ENCODE results near the gene DNAL4.

DNAL4 gene

DNA sequence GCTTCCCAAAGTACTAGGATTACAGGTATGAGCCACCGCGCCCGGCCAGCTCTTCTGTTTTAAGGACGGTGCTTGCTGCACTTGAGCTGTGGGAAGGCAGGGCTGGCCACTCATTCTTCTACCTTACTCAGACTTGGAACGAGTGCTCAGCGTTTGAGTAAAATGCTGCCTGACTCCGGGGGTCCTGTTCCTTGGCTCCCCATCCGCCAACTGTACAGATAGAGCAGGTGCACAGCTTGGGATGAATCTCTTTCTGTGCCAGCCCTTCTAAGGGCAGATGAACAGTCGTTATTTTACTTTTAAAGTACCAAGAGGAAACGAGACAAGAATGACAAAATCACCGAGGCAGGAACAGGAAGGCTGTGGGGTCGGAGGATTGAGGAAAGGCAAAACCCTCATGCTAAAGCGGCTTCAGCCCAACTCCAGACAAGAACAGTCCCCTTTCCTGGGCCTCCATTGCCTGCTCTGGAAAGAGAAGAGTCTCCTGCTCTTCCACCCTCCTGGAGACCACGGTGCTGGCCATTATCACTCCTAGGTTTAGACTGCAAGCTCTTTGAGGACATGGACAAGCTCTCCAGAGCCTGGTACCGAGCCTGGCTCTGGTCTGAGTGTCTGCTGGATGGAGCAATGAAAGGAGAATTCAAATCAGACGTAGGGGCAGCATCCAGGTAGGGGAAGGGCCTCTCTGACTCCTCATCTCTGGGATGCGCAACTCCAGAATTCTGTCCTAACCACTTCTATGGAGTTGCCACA lies 37.1 kb downstream of the DNAL4 start:
- DNase-seq (ENCODE audit: low spot score) = no peak

DNA sequence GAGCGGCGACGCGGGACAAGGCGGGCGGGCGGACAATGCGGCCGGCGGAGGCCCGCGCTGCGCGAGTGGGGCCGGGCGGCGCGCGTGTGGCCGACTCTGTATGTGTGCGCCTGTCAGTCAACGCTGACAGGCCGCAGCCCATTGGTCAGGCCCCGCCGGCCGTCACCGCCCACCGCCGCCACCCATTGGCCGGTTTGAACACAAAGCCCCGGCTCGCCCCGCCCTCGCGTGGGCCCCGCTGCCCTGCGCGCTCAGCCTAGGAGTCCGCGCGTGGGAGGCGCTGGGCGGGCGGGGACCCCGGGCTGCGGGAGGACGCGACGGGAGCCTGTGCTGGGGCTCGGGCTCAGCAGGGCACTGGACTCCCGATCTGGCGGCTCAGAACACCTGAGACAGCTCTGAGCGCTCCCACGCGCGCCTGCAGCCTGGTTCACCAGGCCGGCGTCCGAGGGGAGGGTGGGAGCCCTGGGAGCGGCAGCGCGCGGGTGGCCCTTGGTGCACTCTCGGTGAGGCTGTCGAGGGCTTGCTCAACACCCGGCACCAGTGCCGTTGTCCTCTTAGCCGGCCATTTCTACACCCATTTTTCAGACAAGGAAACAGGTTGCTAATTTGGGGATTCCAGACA lies 37.9 kb downstream of the DNAL4 start, which contains the start of gene SUN2:
Gene SUN2, minus strand, starts transcription at position 88 of the 622 bp plus-strand sequence. CDS start 3,370 bp downstream, outside the sequence.
- peak; percentile 96 for DNase-seq (ENCODE audit: low spot score)

DNA sequence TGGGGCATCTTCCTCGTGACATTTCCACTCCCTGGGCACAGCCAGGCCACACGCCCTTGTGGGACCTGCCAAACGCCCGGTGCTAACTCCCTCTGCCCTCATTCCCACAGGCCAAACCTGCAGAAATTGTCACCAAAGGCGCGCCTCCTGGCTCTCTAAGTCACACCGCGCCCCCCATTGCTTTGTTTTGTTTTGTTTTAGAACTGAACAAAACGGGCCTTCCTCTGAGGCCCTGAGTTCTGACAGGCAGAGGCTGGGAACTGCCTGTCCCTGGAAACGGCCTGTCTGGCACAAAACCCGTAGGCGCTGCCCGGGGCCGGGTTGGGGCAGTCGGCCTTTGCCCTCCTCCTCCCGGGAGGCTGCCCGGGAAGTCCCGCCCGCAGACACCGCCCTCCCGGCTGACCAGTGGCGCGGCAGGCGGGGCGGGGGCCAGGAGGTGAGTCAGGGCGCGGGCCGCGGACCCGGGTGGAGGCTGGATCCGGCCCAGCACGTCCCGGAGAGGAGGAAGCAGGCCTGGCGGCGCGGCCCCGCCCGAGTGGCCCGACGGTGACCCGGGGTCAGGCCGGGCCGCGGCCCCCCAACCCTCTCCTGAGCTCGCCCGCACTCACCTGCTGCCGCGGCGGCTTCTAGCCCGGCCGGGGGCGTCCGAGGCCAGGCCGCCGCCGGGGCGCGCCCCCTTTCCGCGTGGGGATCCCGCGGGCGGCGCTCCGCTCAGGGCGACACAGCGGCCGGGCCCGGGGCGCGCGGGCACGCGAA lies 38.6 kb downstream of the DNAL4 start:
- peak; percentile 94 for DNase-seq (ENCODE audit: low spot score)

DNA sequence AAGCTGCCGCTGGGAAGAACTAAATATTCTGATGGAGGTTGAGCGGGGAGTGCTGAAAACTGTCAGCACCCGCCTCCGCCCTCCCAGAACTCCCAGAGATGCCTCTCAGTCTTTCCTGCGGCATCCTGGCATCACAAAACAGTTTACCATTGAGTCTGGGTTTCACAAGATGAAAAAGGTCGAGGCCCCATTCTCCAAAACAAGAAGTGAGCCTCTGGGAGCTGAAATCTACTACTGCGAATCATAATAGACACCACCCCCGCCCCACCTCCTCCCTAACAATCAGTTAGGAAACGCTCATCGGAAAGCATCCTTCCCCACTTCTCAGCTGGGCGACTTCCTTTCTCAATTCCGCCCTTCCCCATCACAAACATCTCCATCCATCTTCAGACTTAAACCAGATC lies 39.2 kb downstream of the DNAL4 start:
- no peak for DNase-seq (ENCODE audit: low spot score)

DNA sequence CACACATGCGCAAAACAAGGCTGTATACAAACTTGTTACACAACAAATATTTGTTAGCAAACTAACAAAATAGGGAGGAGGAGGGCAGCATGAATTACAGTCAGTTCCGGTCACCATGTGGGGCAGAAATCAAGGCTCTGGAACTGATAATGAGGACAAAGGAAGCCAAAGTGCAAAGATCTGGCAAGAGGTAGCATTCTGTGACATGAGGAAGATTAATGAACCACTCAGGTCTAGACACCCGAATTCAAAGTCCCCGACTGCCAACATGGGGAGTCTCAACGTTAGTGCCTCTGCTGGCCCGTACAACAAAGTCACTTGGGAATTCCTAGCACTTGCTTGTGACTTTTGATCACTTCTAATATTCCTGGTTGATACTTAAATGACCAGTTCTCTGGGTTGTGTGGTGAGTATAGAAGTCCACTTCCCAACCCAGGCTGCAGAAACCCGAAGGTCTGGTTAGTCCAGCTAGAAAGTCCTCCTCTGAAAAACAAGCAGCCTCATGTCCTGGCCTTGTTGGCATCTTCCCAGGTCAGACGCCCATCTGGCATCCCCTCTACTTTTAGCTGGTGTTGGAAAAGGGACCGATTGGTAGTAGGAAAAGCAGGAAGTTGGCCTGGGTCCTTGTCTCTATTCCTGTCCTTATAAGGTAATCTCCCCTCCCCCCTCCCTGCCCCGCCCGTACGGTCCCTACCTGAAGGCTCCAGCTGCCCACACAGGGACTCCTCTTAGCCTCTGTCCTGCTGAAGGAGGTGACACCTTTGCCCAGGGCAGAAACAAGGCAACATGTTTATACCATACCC lies 39.8 kb downstream of the DNAL4 start:
- DNase-seq (ENCODE audit: low spot score) = peak; percentile 47

DNA sequence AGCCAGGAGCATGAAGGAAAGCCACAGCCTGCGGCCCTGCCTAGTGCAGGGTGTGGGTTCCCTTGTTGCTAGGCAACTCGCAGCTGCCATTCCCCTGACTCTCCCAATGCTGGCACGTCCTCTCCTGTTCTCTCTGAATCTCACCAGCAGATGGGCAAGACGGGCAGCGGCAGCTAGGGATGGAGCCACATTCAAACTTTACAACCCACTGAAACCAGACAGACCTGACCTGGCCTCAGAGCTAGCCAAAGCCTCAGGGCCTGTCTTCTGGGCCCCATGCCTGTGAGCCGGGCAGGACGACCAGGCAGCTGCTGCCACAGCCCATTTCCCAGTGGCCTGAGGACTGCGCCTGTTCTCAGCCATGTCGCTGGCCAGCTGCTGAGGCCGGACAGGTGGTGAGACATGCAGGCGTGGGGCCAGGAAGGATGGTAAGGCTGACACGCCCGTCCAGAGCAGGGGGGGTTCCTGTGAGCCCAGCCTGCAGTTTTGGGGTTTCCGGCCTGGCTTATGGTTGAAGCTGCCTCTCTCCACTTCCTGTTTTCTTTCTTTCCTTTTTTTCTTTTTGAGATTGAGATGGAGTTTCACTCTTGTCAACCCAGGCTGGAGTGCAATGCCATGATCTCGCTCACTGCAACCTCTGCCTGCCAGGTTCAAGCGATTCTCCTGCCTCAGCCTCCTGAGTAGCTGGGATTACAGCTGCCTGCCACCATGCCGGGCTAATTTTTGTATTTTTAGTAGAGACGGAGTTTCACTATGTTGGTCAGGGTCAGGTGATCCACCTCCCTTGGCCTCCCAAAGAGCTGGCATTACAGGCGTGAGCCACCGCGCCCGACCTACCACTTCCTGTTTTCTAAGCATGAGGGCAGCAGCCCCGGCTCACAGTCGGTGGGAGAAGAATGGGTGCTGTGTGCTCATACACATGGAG lies 42.3 kb downstream of the DNAL4 start:
- no peak for DNase-seq (ENCODE audit: low spot score)

DNA sequence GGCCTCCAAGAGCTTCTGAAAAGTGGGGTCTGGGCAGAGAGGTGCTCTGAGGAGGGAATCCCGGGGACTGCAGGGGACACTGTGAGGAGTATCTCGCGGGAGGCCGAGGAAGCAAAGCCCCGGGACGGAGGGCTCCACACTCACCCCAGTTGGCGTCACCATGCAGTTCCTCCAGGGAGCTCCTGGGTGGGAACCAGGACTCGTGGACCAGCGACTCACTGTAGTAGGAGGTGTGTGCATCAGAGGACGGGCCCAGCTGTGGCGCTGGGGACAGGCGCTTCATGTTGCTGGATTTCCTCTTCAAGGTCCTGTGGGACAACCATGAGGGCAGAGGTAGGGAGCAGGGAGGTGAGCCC lies 42.9 kb downstream of the DNAL4 start:
- DNase-seq (ENCODE audit: low spot score) = no peak

DNA sequence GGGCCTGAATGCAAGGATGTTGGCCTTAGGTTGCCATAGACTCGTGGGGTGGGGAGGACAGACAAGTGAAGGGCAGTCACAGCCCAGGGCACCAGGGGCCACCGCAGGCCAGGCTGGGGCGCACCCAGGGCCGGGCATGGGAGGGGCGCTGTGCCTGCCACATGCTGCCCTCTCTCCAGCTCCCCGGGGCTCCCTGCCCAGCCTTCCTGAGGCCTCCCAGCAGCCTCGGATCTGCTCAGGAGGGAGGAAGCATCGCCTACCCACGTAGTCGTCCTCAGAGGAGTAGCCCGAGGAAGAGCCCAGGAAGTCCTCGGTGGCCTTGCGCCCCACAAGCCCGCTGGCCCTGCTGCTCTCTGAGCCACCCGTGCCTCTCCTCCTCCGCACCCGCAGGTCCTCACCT lies 43.3 kb downstream of the DNAL4 start:
- DNase-seq (ENCODE audit: low spot score) = no peak

DNA sequence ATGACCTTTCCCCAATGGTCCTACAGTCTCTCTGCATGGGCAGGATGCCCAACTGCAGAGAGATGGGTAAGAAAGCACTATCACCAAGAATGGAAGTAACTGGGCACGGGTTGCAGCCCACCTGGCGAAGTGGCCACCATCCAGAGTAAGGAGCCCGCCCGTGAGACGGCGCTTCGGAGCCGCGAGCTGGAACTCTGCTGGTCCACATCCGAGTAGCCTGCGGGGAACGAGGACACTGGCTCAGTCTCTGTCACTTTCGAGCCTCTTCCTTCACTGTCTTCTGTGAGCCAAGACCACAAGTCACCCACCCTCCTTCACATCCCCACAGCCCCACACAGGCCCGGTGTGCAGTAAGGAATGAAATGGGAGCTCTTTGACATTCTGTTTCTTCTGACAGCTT lies 43.8 kb downstream of the DNAL4 start:
- no peak for DNase-seq (ENCODE audit: low spot score)

DNA sequence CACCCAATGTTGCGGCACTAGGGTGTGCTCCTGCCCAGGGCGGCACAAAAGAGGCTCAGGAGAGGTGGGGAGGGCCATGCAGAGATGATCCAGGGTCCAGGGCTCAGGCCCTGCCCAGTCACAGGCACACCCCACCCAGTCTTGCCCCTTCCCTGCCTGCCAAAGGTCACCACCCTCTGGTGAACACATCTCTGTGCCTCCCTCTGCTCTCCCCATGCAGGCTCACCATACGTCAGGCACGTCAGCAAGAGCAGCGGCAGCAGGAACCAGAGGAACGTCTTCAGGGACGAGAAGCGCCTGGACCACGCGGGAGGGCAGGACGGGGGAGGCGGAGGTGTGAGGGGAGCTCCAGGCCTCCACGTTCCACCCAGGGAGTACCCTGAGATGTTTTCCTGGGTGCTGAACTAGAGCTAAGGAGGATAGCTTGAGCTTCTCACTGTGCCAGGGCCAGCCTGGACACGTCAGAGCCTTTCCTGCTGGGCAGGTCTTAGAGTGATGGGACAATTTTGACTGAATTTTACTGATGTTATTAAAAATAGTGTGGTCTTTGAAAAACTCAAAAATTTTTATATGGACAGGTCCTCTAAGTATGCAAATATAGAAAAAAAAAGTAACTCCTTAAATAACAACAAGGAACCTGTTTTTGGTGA lies 45.3 kb downstream of the DNAL4 start:
- no peak for DNase-seq (ENCODE audit: low spot score)

DNA sequence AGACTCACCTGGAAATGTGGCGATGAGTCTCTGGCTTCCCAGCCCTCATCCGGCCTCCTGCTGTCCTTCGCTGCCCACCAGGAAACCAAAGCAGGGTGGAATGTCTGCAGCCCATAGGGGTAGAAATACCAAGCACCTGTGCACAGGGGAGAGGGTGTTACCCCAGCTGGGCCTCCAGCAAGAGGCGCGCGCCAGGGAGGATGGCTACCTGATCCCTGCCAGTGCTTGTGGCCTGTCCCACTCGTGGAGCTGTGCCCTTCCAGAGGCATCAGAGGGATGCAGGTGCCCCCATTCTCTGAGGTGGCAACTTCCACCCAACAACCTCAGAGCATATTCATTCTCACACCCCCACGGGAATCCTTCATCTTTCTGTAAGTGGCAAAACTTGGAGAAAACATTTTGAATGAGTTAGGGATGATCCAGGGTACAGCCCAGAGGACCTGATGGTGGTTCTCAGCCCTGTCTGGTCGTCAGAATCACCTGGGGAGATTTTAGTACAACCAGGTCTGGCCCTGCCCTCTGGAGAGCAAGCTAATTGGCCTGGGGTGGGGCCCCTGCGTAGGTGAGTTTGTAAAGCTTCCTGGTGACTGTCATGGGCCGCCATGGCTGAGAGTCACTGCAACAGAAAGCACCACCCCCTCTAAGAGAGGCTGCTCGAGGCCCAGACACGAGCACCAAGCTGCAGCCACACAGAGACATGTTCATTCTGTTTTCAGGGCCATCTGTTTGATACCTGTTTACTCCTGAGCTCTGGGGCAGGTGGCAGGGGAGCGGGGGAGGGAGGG lies 48.1 kb downstream of the DNAL4 start:
- DNase-seq (ENCODE audit: low spot score) = no peak

DNA sequence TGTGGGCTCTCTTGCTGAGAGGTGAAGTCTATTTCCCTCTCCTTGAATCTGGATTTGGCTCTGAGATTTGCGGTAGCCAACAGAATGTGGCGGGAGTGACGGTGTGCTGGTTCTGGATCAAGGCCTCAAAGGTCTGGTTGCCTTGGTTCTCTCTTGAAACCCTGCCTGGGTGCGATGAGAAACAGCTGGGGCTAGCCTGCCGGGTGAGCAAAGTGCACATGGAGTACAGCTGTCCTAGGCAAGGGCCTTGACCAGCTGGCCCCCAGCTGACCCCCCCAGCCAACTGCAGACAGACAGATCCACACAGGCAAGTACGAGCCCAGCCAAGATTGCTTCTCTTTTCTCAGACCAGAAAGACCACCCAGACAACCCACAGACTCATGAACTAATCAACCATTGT lies 49.0 kb downstream of the DNAL4 start:
- no peak for DNase-seq (ENCODE audit: low spot score)

DNA sequence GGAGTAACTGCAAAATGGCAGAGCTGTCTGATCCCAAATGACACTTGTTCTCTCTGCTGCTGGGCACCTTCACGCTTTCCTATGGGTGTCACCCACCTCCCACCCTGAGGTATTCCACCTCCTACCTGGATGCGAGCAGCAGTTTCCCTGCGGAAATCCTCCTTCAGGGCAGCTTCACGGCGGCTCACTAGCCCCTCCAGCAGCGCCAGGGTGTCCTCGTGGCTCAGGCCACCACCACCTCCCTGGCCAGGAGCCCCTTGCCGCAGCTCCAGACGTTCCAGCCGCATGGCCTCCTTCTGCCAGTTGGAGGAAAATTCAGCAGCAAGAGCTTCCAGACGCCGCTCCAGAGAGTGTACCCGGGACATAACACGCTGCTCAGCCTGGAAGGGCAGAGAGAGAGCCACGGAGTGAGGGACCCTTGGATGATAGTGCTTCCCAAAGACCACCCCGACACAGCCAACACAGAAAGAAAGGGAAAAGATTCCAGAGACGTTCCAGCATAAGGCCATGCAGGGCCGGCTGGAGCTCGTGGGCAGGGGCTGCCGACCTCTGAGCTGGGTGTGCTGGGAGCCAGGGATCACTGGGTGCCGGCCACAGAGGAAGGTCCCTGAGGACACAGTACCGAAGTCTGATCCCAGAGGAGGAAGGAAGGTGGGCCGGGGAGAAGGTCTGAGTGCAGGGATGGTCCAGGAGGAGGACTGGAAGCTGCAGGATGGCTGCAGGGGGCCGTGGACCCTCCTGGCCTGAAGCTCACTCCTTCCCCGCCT lies 51.6 kb downstream of the DNAL4 start:
- DNase-seq (ENCODE audit: low spot score) = no peak

DNA sequence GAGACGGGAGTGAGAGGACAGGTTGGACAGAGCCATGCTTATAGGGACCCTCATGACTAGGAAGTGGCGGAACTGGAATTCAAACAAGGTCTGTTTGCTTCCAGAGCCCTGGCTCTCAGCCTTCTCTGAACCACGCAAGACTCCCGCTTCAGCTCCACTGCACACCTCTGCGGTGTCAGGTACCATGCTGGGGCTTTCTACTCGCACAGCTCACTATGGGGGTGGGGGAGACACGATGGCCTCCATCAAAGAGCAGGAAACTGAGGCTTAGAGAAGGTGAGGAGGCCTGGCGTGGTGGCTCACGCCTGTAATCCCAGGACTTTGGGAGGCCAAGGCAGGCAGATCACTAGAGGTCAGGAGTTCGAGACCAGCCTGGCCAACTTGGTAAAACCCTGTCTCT lies 52.4 kb downstream of the DNAL4 start:
- no peak for DNase-seq (ENCODE audit: low spot score)

DNA sequence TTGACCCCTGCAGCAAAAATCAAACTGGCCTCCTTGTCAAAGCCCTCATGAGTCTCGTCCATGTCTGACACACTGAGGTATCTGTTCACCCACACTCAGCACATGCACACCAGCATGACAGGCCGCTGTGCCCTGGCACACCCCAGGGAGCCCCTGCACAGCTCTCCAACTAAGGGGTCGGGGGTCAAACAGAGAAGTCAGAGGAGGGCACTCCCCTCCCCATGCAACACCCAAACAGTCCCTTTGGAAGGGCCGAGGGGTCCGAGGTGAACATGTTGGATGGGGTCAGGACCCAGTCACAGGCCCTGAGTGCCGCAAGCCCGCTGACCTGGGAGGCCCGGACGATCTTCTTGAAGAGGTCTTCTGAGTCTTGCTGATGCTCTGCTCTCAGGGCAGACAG lies 52.8 kb downstream of the DNAL4 start:
- DNase-seq (ENCODE audit: low spot score) = no peak

DNA sequence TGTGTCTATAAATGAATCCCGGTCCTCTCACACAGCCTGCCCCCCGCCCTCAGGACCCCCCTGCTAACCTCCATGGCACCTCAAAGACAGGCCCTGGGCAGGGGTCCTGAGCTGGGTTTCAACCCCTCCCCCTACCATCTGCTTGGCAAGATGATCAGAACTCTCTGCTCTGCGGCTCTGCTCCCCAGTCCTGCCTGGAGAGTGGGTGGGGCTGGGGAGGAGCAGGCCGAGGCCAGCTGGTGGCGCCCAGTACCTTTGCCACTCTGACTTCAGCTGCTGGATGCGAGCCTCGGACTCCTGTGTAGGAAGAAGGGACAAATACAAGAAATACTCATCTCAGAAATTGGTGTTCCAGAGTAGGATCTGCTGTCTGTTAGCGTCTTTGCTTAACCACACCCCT lies 53.2 kb downstream of the DNAL4 start:
- DNase-seq (ENCODE audit: low spot score) = no peak

DNA sequence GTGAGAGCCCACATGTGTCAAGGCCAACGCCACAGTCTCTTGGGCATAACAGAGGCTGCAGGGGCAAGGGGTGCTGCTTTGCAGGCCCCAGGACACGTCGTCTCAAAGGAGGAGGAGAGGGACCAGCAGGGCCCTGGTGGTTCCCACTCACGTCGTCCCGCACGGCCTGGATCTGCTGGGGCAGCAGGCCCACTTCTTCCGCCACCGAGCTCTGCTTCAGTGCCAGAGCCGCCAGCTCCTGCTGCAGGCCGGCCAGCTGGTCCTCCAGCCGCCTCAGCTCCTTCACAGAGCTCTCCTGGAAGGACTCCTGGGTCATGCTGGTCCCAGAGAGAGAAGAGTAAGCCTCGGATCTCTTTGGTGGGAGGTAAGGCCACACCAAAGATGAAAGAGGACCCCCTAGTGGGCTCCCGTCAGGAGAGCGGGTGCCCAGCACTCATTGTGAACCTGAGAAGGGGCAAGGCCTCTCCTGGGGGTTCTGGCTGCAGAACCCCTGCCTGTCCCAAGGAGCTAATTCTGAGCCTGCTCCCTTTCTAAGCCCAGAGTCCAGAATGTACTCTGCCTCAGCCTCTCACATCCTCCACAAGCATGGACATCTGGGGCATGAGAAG lies 53.7 kb downstream of the DNAL4 start:
- no peak for DNase-seq (ENCODE audit: low spot score)

DNA sequence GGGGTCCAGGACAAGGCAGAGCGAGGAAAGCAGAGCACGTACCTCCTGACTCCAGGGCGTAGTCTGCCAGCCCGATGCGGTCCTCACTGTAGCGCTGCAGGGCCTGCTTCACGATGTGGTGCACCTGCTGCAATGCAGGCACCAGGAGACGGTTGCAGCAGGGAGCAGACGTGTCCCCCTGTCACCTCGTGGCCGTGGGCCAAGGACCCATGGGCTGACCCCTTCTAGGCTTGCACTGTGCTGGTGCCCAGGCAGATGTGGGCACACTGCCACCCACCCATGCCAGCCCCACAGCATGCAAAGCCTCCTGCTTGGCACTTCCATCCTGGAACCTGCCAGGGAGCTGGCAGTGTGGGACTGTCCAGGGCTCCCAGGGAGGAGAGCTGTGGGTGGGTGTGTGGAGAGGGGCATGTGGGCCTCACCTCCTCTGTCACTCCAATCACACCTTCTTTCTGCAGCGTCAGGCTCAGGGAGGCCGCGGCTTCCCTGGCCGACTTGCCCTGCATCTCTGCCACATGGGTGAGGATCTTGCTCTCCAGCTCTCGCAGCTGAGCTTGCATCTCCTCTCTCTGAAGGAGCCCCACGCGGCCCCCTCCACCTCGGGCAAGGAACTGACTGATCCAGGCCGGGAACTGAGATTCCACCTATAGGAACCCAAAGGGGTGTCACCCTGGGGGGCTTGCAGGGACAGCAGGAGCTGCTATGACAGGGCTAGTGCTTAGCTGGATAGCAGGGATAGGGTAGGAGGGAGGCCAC lies 54.5 kb downstream of the DNAL4 start:
- no peak for DNase-seq (ENCODE audit: low spot score)

All from HuH-7.5 (cell line).